Liver (tissue), 9 donors: ENCODE data around the gene HYAL3. TPM values are rescaled to one million over a fixed set of nuclear protein-coding genes. Genes with fewer than 3 reads are reported as not detected.
A peak's percentile ranks its signal among the peaks of the same experiment; 100 is the strongest.

ENCODE experiments used
- DNase-seq: peaks from one replicate; pipeline ENCODE4 v3.0.0-alpha.2; 2017; ENCODE audit warnings: low spot score
- H3K27ac ChIP-seq, 2 donors: one replicate each; pipeline ENCODE4 v1.7.0; 2013; ENCODE audit warnings: inconsistent platforms in 2 of 2, low read length in 2 of 2, control low read depth in 1 of 2, low read depth in 1 of 2, mild to moderate bottlenecking in 1 of 2
- H3K27me3 ChIP-seq, 4 donors: one replicate each; pipeline versions ENCODE4 v1.6.1 to v1.7.0; 2013; ENCODE audit warnings: low read length in 3 of 4, inconsistent platforms in 1 of 4, mild to moderate bottlenecking in 1 of 4, moderate library complexity in 1 of 4; ENCODE audit not compliant: control insufficient read depth in 4 of 4, insufficient read depth in 4 of 4
- H3K36me3 ChIP-seq, 4 donors: one replicate each; pipeline versions ENCODE4 v1.6.1 to v1.7.0; 2013; ENCODE audit warnings: low read length in 3 of 4, mild to moderate bottlenecking in 3 of 4, low read depth in 1 of 4, moderate library complexity in 1 of 4; ENCODE audit not compliant: control insufficient read depth in 4 of 4, insufficient read depth in 3 of 4
- H3K4me1 ChIP-seq, 4 donors: one replicate each; pipeline versions ENCODE4 v1.6.1 to v1.7.0; 2013; ENCODE audit warnings: low read length in 3 of 4, mild to moderate bottlenecking in 3 of 4, moderate library complexity in 1 of 4; ENCODE audit not compliant: control insufficient read depth in 4 of 4, insufficient read depth in 4 of 4
- H3K4me3 ChIP-seq, 3 donors: one replicate each; pipeline versions ENCODE4 v1.6.1 to v1.7.0; 2013; ENCODE audit warnings: low read length in 3 of 3, control low read depth in 1 of 3, low read depth in 1 of 3, mild to moderate bottlenecking in 1 of 3
- H3K9ac ChIP-seq, 2 donors: one replicate each; pipeline ENCODE4 v1.7.0; 2013; ENCODE audit warnings: low read length in 2 of 2, mild to moderate bottlenecking in 2 of 2, moderate library complexity in 2 of 2, control low read depth in 1 of 2, low read depth in 1 of 2
- H3K9me3 ChIP-seq, 4 donors: one replicate each; pipeline versions ENCODE4 v1.6.1 to v1.7.0; 2013; ENCODE audit warnings: low read length in 3 of 4; ENCODE audit not compliant: control insufficient read depth in 4 of 4
- ATF3 ChIP-seq: IDR thresholded peaks from 2 replicates; pipeline ENCODE4 v1.6.1; 2016; ENCODE audit warnings: antibody characterized with exemption
- EGR1 ChIP-seq, 2 donors: IDR thresholded peaks; 2 replicates each; pipeline ENCODE4 v1.6.1; 2016 to 2018; ENCODE audit warnings: antibody characterized with exemption in 2 of 2, low read depth in 2 of 2
- FOXA1 ChIP-seq: IDR thresholded peaks from 2 replicates; pipeline ENCODE4 v1.6.1; 2016; ENCODE audit warnings: antibody characterized with exemption
- FOXA2 ChIP-seq: IDR thresholded peaks from 2 replicates; pipeline ENCODE4 v1.6.1; 2016; ENCODE audit warnings: antibody characterized with exemption
- GABPA ChIP-seq, 2 donors: IDR thresholded peaks in 1 of 2; conservative IDR thresholded peaks in 1 of 2; 2 replicates each; pipeline ENCODE4 v1.6.1; 2016; ENCODE audit warnings: antibody characterized with exemption in 2 of 2, mild to moderate bottlenecking in 1 of 2, moderate library complexity in 1 of 2
- HNF4A ChIP-seq, 2 donors: conservative IDR thresholded peaks; 2 replicates each; pipeline ENCODE4 v1.6.1; 2016; ENCODE audit warnings: antibody characterized with exemption in 2 of 2, mild to moderate bottlenecking in 2 of 2
- HNF4G ChIP-seq: IDR thresholded peaks from 2 replicates; pipeline ENCODE4 v1.6.1; 2016; ENCODE audit warnings: antibody characterized with exemption
- JUND ChIP-seq, 2 donors: IDR thresholded peaks; 2 replicates each; pipeline ENCODE4 v1.6.1; 2016; ENCODE audit warnings: antibody characterized with exemption in 2 of 2
- MAX ChIP-seq: IDR thresholded peaks from 2 replicates; pipeline ENCODE4 v1.6.1; 2016; ENCODE audit warnings: antibody characterized with exemption
- NR2F2 ChIP-seq: IDR thresholded peaks from 2 replicates; pipeline ENCODE4 v1.6.1; 2016; ENCODE audit warnings: antibody characterized with exemption
- RAD21 ChIP-seq, 2 donors: IDR thresholded peaks; 2 replicates each; pipeline ENCODE4 v1.6.1; 2016; ENCODE audit warnings: antibody characterized with exemption in 2 of 2, mild to moderate bottlenecking in 2 of 2
- REST ChIP-seq: IDR thresholded peaks from 2 replicates; pipeline ENCODE4 v1.6.1; 2016; ENCODE audit warnings: antibody characterized with exemption, mild to moderate bottlenecking
- RXRA ChIP-seq, 2 donors: IDR thresholded peaks; 2 replicates each; pipeline ENCODE4 v1.6.1; 2017 to 2018; ENCODE audit warnings: antibody characterized with exemption in 2 of 2, mild to moderate bottlenecking in 1 of 2
- SP1 ChIP-seq: IDR thresholded peaks from 2 replicates; pipeline ENCODE4 v1.6.1; 2018; ENCODE audit warnings: antibody characterized with exemption, mild to moderate bottlenecking
- TAF1 ChIP-seq: conservative IDR thresholded peaks from 2 replicates; pipeline ENCODE4 v1.6.1; 2016; ENCODE audit warnings: antibody characterized with exemption, mild to moderate bottlenecking
- whole genome bisulfite sequencing: extraction: QIAGEN DNeasy Blood & Tissue Kit; methylation state at CpG from one replicate; pipeline ENCODE4 v1.1.7; 2013; 5-methylcytosine and 5-hydroxymethylcytosine counted together
- polyA plus RNA-seq, 2 donors: library from polyadenylated mRNA; stranded (reverse) in 1 of 2; unstranded in 1 of 2; fragments of 200-250 nt in 1 of 2; fragments of >200 nt in 1 of 2; fragmentation: Nextera tagmentation in 1 of 2; extraction: Ambion mirVana in 1 of 2; gene quantifications; one replicate each; pipeline versions ENCODE4 v1.2.1 to v1.2.3, GENCODE V29; 2013 to 2015
- total RNA-seq, 2 donors: library from RNA; depleted of rRNA; stranded (reverse); fragments of >200 nt; gene quantifications; one replicate each; pipeline ENCODE4 v1.2.3, GENCODE V29; 2014
- donor health status: healthy.
- donor health status: healthy.
- donor health status: healthy.
- donor health status: healthy.
- donor health status: healthy.

The HYAL3 gene
- total and polyA plus RNA-seq, 4 donors = 1.8 to 6.6 (median 2.0) TPM

GRCh38 chr3:50251220-50251619, 48.0 kb downstream of the HYAL3 start:
- no peaks in the 10 kb centered on the region for H3K27me3 ChIP-seq
- H3K36me3 ChIP-seq = peaks cover 3 to 11% (median 6%) of the 10 kb centered on the region in 4 donors
- TF ChIP-seq NR2F2 (no peak), GABPA (IDR thresholded peaks at IDR 0.05 in 1 of 2, conservative IDR thresholded peaks at IDR 0.05 in 1 of 2) (no peak), EGR1 (IDR thresholded peaks at IDR 0.05; ENCODE audit: low read depth in 2 of 2) (no peak), ATF3 (no peak), RXRA (IDR thresholded peaks at IDR 0.05) (no peak), JUND (IDR thresholded peaks at IDR 0.05) (no peak)
- no peak overlapping the region for H3K4me3 ChIP-seq
- H3K9me3 ChIP-seq = no peaks in the 10 kb centered on the region
- no peak overlapping the region for H3K27ac ChIP-seq
- H3K9ac ChIP-seq = no peak overlapping the region
- peaks cover 10 to 71% (median 54%) of the 10 kb centered on the region in 4 donors for H3K4me1 ChIP-seq
- WGBS = 87% methylated on average over 8 of the region's 8 CpGs
- no peak for DNase-seq

GRCh38 chr3:50250514-50250913, 48.7 kb downstream of the HYAL3 start:
- DNase-seq = no peak
- Histone ChIP-seq H3K9me3 (no peaks in the 10 kb centered on the region), H3K4me3 (no peak overlapping the region), H3K36me3 (peaks cover 2 to 9% (median 5%) of the 10 kb centered on the region in 4 donors), H3K9ac (no peak overlapping the region), H3K27me3 (no peaks in the 10 kb centered on the region), H3K27ac (no peak overlapping the region), H3K4me1 (peaks cover 15 to 77% (median 59%) of the 10 kb centered on the region in 4 donors)
- WGBS = 97% methylated on average over 4 of the region's 4 CpGs
- TF ChIP-seq SP1 (no peak), MAX (no peak), TAF1 (no peak), FOXA2 (no peak)

GRCh38 chr3:50249457-50249856, 49.7 kb downstream of the HYAL3 start:
- no peaks in the 10 kb centered on the region for H3K27me3 ChIP-seq
- peaks cover 0 to 9% (median 5%) of the 10 kb centered on the region in 4 donors for H3K36me3 ChIP-seq
- no peak overlapping the region for H3K9ac ChIP-seq
- 87% methylated on average over 5 of the region's 5 CpGs for WGBS
- peaks cover 11 to 75% (median 57%) of the 10 kb centered on the region in 4 donors for H3K4me1 ChIP-seq
- no peak for DNase-seq
- no peak overlapping the region for H3K4me3 ChIP-seq
- TF ChIP-seq TAF1 (no peak), EGR1 (IDR thresholded peaks at IDR 0.05; ENCODE audit: low read depth in 2 of 2) (no peak), REST (no peak), GABPA (IDR thresholded peaks at IDR 0.05 in 1 of 2, conservative IDR thresholded peaks at IDR 0.05 in 1 of 2) (no peak), HNF4G (no peak), FOXA1 (no peak), HNF4A (conservative IDR thresholded peaks at IDR 0.05) (no peak), FOXA2 (no peak), JUND (IDR thresholded peaks at IDR 0.05) (no peak), RAD21 (IDR thresholded peaks at IDR 0.05) (no peak)
- no peaks in the 10 kb centered on the region for H3K9me3 ChIP-seq
- H3K27ac ChIP-seq = peak overlapping the region; percentile 11 to 15
